HG03139 (cell line): Measurements from ENCODE around the gene FCN2.

Experiments
- ATAC-seq: cut with Tn5 transposase; IDR thresholded peaks from one replicate; pipeline ENCODE4 v1.9.1; 2021; ENCODE audit not compliant: unreplicated experiment

FCN2 gene

DNA sequence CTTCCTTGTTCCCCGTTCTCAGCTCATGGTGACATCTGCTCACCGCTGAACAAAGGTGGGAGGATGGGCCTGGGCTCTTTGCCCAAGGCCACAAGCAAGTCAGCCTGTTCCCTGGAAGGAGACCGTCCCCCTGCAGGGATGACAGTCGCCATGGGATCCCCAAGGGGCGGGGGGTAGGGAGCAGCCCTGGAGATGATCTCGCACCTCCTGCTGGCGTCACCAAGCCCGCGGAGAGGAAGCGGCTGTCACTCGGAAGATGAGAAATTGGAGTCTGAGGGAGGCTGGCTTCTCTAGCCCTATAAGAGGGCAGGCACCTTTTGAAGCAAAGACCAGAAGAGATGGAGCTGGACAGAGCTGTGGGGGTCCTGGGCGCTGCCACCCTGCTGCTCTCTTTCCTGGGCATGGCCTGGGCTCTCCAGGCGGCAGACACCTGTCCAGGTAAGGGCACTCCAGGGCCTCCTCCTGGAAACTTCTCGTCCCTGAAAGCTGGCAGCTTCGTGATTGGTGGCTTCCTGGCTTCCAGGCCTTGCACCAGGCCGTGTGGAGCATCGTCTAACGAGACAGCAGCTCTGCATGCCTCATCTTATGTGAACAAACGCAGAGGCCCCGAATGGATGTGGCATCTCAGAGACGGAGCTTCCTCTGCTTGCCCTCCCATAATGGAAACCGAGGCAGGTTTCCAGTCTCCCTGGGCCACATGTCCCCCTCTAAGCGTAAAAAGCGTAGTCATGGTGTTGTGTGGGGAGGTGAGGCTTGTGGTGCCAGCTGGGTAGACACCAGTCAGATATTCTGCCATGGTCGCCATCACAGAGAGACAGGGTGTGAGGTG is at the start of gene FCN2:
Gene FCN2, plus strand, starts transcription at position 327 of the 829 bp plus-strand sequence. Its CDS starts 12 bp downstream, at position 339.
- ATAC-seq, result no peak

DNA sequence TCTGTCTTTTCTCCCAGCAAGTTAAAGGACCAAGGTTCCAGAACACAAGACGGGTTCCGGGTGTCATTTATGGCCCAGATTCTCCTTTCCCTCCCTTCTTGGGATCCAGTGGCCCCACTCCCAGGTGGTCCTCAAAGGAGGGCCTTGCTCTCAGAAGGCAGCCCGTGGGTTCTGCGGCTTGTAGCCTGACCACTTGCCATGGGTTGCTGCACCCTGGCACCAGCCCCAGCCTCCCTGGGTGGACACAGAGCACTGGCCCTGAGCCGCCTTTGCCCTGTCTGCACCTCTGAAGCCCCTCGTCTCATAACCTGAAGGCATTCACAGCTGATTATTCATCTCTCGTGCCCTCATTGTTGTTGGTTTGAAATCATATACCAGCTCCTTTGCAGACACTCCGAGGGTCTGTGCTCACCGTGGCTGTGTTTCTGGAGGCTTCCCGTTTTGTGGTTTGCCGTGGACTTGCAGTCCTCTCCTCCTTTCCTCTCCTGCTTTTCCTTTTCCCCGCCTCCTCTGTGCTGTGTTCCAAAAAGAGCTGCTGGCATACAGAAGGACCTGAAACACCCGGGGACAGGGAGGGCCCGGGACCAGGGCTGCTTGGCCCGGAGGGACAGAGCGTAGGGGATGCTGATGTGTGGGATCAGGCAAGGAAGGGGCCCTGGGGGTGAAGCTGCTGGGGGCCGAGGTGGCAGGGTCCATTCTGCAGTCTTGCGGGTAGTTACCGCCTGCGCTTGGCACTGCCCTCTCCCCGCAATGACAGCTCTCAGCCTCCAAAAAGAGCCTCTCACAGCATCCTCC is 49.5 kb upstream of the FCN2 start:
- no peak for ATAC-seq

DNA sequence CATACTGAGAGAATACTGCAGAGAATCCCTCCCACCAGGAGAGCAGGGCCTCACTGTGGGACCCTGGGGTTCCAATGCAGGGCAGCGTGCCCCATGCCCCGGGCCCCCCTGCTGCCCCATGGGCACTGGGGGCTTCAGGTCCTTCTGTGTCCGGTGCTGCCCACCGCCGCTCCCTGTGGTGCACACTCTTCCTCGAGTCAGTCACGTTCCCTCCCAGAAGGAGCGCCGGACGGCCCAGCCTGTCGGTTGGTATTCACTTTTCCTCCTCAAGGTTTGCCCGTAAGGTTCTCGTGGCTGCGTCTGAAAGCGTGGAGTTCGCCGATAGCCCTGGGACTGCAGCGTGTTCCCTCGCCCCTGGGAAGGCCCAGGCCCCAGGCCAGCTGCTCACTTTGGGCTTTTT is 48.1 kb upstream of the FCN2 start:
- no peak for ATAC-seq

DNA sequence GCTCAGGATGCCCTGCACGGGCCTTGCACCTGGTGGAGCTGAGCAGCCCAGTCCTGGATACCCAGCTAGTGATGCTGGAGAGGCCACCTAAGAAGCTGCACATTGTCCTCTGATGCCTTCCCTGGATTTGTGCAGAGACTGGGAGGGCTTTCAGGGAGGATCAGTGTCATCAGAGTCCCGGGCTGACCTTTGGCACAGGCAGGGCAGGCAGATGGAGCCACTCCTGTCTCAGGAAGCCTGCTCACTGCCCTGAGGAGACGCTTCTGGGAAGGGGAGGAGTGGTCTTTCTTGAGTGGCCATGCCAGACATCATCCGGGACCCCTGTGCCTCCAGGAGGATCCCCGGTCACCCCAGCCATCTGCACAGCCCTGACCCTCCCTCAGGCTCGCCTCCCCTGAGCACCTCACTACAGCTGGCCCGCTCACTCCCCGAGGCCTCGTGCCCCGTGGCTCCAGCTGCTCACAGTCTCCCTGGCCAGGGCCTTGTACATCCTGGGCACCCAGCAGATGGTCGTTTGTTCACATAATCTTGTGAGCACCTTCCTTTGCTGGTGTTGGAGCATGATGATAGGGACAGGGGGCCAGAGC is 47.2 kb upstream of the FCN2 start:
- ATAC-seq, result no peak

DNA sequence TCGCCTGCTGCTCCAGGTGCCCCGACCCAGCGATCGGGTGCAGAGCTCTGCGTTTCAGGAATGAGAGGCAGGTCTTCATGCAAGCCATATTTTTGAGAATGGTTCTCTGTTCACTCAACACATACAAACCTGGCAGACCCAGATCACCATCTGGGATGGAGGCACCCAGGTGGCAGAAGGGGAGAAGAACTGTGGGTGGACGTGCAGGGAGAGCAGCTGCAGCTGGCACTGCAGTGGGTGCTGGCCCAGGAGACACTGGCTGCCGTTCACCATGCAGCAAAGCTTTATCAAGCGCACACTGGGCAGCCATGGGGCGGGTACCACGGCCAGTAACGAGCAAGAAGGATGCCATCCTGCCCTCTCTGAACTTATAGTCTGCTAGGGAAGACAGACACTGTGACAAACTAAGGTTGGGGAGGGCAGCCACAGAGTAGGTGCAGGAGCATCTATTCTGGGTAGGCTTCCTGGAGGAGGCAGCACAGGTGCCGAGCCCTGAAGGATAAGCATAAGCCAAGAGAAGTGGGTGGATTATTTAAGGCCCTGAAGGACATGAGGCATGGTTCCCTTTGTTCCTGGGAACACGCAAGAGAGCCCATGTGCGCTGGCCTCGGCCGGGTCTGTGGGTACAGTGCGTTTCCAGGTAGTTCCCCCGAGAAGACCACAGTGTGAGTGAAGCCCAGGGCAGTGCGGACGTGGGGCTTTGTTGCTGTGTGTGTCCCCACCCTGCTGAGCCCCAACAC is 46.2 kb upstream of the FCN2 start:
- no peak for ATAC-seq

DNA sequence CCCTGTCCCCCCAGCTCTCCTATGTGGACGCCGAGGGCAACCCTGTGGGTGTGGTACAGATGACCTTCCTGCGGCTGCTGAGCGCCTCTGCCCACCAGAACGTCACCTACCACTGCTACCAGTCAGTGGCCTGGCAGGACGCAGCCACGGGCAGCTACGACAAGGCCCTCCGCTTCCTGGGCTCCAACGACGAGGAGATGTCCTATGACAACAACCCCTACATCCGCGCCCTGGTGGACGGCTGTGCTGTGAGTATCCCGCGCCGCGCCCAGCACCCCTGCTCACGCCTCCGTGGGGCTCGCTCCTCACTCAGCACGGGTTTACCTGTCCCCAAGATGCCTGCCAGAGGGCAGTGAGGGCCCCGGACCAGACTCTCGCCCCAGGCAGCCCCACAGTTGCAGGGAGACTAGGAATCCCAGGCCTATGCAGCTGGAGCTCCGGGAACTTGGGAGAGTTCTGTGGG is 45.6 kb upstream of the FCN2 start:
- ATAC-seq, result no peak

DNA sequence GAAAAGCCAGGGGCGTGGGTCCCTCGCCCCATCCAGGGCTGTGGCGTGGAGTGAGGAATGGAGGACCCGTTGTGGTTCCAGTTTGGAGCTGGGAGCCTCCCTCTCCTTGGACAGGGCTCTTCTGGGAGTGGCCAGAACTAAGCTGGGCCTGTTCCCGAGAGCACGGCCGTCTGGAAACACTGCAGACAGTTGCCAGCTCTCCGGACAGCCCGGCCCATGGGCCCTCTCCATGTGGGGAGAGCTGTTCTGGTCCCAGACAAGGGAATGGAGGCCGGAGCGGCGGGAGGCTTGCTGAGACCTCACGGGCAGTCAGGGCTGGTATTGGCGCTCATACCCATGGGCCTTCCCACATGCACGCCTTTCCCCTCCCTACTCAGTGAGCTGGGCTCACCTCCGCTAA is 45.2 kb upstream of the FCN2 start:
- ATAC-seq, result no peak

DNA sequence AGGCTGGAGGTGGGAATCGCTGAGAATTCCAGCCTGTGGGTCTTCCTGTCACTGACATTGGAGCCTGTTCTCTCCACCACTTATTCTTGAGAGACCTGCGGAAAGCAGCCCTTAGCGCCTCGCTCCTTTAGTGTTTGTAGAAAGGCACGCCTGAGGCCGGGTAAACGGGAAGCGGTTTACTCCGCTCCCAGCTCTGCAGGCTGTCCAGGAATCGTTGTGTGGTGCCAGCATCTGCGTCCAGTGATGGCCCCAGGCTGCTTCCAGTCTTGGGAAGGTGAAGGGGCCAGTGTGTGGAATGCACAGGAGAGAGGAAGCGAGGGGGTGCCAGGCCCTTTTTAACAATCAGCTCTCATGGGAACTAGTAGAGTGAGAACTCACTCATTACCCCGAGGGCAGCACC is 44.6 kb upstream of the FCN2 start:
- ATAC-seq, result no peak

DNA sequence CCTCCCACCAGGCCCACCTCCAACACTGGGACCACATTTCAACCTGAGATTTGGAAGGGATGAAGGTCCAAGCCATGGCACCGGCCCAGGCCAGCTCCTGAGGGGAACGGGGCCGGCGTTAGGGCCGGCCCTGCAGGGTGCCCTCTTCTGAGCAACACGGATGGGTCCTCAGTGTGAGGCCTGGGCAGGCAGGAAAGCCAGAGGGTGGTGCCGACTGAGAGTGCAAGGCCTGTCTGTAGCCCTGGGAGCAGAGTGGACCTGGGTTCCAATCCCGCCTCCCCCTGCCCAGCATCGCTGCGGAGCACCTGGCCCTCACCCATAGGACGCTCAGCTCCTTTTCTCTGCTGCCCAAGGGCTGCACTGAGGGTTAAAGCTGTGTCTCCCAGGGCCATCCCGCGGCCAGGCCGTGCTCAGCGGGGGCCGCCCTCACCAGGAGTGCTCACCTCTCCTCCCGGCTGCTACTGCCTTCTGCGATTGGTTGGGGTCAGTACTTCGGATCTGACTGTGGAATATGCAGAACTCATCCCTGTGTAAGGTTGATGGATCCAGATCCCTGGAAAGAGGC is 44.1 kb upstream of the FCN2 start:
- ATAC-seq, result no peak

DNA sequence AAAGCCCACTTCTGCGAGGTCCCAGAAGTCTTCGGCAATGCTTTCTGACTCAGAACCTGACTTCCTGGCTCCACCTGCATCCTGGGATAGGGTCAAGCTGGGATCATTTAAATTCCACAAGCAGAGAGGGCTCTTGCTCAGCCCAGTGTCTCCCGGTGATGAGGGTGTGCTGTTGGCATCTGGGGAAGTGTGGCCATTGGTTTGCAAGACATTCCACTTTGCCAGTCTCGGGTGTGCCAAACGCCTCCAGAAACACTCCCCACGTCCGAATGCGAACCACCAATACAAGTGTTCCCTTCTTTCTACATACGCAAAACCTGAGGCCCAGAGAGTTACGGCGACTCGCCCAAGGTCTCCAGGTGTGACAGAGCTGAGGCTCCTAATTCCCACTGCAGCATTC is 43.1 kb upstream of the FCN2 start:
- no peak for ATAC-seq

DNA sequence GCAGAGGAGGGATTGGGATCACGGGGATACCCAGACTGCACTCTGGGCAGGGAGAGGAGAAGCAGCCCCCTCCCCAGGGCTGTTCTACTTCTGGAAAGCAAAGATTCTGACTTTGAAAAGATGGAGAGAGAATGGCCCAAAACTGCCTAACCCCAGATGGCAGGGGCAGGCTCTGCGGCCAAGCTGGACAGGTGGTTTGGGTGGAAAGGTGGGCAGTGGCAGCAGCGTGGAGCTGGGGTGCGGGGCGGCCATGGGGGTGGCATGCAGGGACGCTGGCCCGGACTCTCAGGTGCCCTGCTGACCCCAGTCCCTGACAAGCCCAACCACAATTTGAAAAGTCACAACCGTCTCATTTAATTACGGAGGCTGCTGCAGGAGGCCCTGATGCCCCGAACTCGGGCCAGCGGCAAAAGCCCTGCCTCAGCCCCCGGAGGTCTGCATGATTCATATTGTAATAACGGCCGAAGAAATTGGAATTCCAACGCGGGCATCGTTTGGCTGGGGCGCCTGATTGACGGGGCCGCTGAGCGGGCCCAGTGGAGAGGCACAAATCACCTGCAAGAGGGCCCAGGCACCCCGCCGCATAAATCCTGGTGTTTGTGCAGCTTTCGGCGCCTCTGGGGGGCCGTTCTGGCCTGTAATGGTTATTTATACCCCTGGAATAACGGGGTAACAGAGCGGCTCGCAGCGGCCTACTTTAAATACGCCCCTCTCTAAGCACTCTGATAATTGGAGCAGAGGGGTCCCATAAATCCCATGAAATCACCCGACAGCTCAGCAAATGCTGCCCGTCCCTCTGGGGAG is 41.8 kb upstream of the FCN2 start:
- ATAC-seq, result no peak

DNA sequence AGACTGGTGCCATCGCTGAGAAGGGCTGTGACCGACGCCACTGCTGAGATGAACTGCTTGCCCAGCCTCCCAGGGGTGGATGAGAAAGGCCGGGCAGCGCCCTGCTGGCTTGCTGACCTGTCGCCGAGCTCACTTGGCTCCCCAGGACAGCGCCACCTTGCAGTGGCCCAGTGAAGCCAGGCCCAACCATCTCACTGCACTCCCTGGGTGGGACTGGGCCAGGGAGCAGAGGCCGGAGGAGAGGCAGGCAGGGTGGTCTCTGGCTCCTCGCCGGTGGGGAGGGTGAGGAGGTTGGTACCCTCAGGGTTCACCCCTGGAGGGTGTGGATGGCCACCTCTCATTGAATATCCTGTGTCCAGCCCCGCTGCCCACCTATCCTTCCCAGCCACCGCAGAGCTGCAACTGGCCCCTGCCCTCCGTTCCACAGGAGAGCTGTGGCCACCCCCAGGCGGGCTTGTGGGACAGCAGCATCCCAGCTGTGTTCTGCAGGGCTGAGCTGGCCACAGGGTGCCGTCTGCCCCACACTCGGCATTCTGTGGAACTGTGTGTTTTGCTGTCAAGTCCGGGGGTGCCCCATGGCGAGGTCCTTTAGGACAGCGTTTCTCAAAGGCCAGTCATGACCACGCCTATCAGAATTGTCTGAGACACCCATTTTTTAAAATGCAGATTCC is 41.0 kb upstream of the FCN2 start:
- no peak for ATAC-seq

DNA sequence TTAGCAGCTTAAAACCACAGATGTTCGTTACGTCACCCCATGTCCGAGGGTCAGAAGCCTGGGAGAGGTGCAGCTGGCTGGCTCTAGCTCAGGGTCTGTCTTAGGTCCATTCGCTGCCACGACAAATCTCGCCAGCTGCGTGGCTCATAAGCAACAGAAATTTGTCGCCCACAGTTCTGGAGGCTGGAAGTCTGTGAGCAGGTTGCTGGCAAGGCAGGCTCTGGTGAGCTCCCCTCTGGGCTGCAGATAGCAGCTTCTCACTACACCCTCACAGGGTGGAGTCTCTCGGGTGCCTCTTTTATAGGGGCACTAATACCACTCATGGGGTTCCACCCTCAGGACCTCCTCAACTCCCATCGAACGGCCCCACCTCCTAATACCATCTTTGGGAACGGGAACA is 40.1 kb upstream of the FCN2 start:
- no peak for ATAC-seq

DNA sequence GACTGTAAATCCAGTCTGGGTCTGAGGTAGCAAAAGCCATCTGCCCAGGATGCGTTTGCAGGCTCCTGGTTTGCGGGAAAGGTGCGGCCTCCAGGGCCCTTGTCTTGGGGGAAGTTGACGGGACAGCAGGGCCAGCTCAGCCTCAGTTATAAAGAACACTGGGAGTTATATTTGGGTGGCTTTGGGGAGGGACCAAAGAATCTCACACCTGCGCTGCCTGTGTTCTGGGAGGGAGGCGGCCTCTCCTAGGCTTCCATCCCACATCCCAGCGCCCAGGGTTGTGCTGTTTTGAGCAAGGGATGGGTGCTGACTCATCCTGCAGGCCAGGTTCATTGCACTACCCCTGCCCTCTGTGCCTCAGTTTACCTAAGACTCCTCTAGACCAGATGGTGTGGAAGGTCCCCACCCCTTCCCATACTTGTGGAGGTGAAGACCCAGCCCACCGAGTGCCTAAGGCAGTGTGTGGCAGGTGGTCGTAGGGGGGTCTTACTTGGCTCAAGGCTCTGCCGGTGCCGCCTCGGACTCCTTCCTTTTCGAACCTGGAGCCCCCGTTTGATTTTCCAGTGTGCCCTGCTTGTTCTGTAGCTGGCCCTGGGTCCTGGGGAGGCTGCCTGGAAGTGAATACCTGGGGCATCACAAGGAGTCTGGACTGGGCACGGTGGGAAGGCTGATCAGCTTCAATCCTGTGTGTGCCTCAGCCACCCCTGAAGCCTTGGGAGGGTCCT is 39.3 kb upstream of the FCN2 start:
- no peak for ATAC-seq

DNA sequence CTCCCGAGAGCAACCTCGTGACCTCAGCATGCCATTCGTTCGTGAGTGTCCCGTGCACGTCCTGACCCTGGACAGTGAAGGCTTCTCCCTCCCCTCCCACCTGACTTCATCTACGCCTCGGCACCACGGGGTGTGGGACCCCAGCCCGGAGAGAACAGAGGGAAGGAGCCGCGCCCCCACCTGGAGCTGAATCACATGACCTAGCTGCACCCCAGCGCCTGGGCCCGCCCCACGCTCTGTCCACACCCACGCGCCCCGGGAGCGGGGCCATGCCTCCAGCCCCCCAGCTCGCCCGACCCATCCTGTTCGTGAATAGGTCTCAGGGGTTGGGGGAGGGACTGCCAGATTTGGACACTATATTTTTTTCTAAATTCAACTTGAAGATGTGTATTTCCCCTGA is 38.3 kb upstream of the FCN2 start:
- ATAC-seq, result no peak

DNA sequence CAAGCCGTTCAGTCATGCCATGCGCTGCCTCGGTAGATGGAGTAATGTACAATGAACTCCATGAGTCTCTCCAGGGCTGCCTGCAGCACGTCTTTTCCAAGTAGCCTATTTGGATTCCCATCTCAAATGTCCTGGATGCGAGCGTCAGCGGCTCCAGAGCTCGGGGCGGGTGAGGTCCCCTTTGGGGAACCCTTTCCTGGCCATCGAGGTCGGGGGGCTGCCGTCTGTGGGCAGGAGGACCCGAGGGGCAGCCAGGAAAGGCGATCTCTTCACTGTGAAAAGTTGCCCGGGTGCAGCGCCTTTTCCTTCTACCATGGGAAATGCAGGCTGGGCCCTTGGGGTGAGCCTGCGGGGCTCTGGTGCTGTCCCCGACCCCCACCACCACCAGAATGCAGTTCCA is 36.9 kb upstream of the FCN2 start:
- no peak for ATAC-seq

DNA sequence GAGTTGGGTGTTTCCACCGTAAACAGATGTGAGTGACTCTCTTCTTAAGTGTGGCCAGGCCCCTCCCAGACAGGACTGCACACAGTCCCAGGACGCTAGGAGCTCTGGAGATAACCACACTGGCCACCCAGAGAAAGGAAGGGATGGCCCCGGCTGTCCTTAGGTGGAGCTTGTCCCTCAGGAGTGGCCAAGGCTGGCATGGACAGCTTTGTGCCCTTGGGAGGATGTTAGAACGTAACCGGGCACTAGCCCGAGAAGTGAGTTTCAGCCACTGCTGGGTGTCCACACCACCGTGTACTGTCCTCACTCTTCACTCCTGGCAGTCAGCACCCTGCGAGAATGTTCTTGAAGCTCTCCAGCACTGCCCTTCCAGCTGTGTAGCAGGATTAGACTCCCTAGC is 35.8 kb upstream of the FCN2 start:
- ATAC-seq, result no peak

DNA sequence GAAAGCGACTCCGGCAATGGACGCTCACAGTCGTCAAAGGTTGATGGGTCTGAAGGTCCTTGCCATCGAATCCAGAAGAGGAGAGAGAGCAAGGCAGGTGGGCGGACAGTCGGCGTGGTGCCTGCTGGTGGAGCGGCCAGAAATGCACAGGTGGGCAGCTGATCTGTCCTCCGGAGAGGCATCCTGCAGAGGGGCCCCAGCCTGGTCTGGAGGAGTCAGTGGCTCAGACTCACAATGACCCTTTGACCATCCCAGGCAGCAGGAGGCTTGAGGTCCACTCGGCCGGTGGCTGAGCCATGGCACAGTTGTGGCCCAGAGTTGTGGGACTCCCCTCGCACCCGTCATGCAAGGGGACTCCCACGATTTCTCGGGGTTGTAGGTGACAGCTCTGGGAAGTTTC is 34.4 kb upstream of the FCN2 start:
- no peak for ATAC-seq

DNA sequence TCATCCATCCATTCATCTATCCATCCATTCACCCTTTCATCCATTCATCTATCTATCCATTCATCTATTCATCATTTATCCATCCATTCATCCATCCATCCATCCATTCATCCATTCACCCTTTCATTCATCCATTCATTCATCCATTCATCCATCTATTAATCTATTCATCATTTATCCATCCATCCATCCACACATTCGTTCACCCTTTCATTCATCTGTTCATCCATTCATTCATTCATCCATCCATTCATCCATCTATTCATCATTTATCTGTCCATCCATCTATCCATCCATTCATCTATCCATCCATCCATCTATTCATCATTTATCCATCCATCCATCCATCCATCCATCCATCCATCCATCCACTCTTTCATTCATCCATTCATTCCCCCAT is 33.9 kb upstream of the FCN2 start:
- ATAC-seq, result no peak
